ENCODE results near the gene RNU5D-1. TPM values are rescaled to one million over a fixed set of nuclear protein-coding genes. Genes with fewer than 3 reads are reported as not detected.
A peak's percentile ranks its signal among the peaks of the same experiment; 100 is the strongest.

Gene RNU5D-1
- total RNA-seq, 1 donor from 2014 or later: not detected

- peaks cover 26% of the 10 kb centered on the region for H3K4me1 Mint-ChIP-seq (ENCODE audit: low read depth)
- intact Hi-C loops (cut with micrococcal nuclease): no loop called here
- peak overlapping the region; percentile 26 for H3K27ac Mint-ChIP-seq
- no peaks in the 10 kb centered on the region for H3K9me3 Mint-ChIP-seq
- no peak for DNase-seq (ENCODE audit: low spot score)
- peaks cover 2% of the 10 kb centered on the region for H3K36me3 Mint-ChIP-seq (ENCODE audit: low read depth)
- no peaks in the 10 kb centered on the region for H3K27me3 Mint-ChIP-seq (ENCODE audit: insufficient read depth)
- no peak overlapping the region for H3K4me3 Mint-ChIP-seq
Observed at GRCh38 chr1:44693900-44694299, 37.1 kb downstream of the RNU5D-1 start.

- H3K9me3 Mint-ChIP-seq: no peaks in the 10 kb centered on the region
- H3K36me3 Mint-ChIP-seq (ENCODE audit: low read depth): peaks cover 2% of the 10 kb centered on the region
- H3K4me1 Mint-ChIP-seq (ENCODE audit: low read depth): peaks cover 26% of the 10 kb centered on the region
- H3K27me3 Mint-ChIP-seq (ENCODE audit: insufficient read depth): no peaks in the 10 kb centered on the region
- no peak for DNase-seq (ENCODE audit: low spot score)
- H3K27ac Mint-ChIP-seq: no peak overlapping the region
- intact Hi-C loops (cut with micrococcal nuclease): no loop called here
- no peak overlapping the region for H3K4me3 Mint-ChIP-seq
Observed at GRCh38 chr1:44693159-44693558, 37.8 kb downstream of the RNU5D-1 start.

GRCh38 chr1:44689447-44689765 is 41.6 kb downstream of the RNU5D-1 start:
- DNase-seq (ENCODE audit: low spot score): no peak
- H3K9me3 Mint-ChIP-seq: no peaks in the 10 kb centered on the region
- peaks cover 2% of the 10 kb centered on the region for H3K36me3 Mint-ChIP-seq (ENCODE audit: low read depth)
- peaks cover 19% of the 10 kb centered on the region for H3K4me1 Mint-ChIP-seq (ENCODE audit: low read depth)
- H3K4me3 Mint-ChIP-seq: no peak overlapping the region
- intact Hi-C loops (cut with micrococcal nuclease): no loop called here
- no peak overlapping the region for H3K27ac Mint-ChIP-seq
- no peaks in the 10 kb centered on the region for H3K27me3 Mint-ChIP-seq (ENCODE audit: insufficient read depth)

GRCh38 chr1:44688760-44689446 is 42.1 kb downstream of the RNU5D-1 start:
- intact Hi-C loops (cut with micrococcal nuclease): no loop called here
- H3K27ac Mint-ChIP-seq: no peak overlapping the region
- no peak for DNase-seq (ENCODE audit: low spot score)
- no peak overlapping the region for H3K4me3 Mint-ChIP-seq
- no peaks in the 10 kb centered on the region for H3K27me3 Mint-ChIP-seq (ENCODE audit: insufficient read depth)
- H3K4me1 Mint-ChIP-seq (ENCODE audit: low read depth): peaks cover 21% of the 10 kb centered on the region
- H3K9me3 Mint-ChIP-seq: no peaks in the 10 kb centered on the region
- peaks cover 2% of the 10 kb centered on the region for H3K36me3 Mint-ChIP-seq (ENCODE audit: low read depth)

- intact Hi-C loops (cut with micrococcal nuclease): no loop called here
- H3K27me3 Mint-ChIP-seq (ENCODE audit: insufficient read depth): no peaks in the 10 kb centered on the region
- H3K27ac Mint-ChIP-seq: no peak overlapping the region
- no peak for DNase-seq (ENCODE audit: low spot score)
- peaks cover 9% of the 10 kb centered on the region for H3K4me1 Mint-ChIP-seq (ENCODE audit: low read depth)
- H3K4me3 Mint-ChIP-seq: no peak overlapping the region
- H3K9me3 Mint-ChIP-seq: no peaks in the 10 kb centered on the region
- no peaks in the 10 kb centered on the region for H3K36me3 Mint-ChIP-seq (ENCODE audit: low read depth)
Observed at GRCh38 chr1:44685881-44686280, 45.1 kb downstream of the RNU5D-1 start.

- H3K36me3 Mint-ChIP-seq (ENCODE audit: low read depth): no peaks in the 10 kb centered on the region
- H3K27me3 Mint-ChIP-seq (ENCODE audit: insufficient read depth): no peaks in the 10 kb centered on the region
- no peaks in the 10 kb centered on the region for H3K9me3 Mint-ChIP-seq
- no peak overlapping the region for H3K4me3 Mint-ChIP-seq
- peaks cover 9% of the 10 kb centered on the region for H3K4me1 Mint-ChIP-seq (ENCODE audit: low read depth)
- intact Hi-C loops (cut with micrococcal nuclease): no loop called here
- H3K27ac Mint-ChIP-seq: no peak overlapping the region
- DNase-seq (ENCODE audit: low spot score): no peak
Observed at GRCh38 chr1:44685218-44685617, 45.8 kb downstream of the RNU5D-1 start.

- no peaks in the 10 kb centered on the region for H3K36me3 Mint-ChIP-seq (ENCODE audit: low read depth)
- no peak overlapping the region for H3K4me3 Mint-ChIP-seq
- intact Hi-C loops (cut with micrococcal nuclease): no loop called here
- H3K27ac Mint-ChIP-seq: no peak overlapping the region
- H3K4me1 Mint-ChIP-seq (ENCODE audit: low read depth): peaks cover 9% of the 10 kb centered on the region
- H3K9me3 Mint-ChIP-seq: no peaks in the 10 kb centered on the region
- DNase-seq (ENCODE audit: low spot score): no peak
- no peaks in the 10 kb centered on the region for H3K27me3 Mint-ChIP-seq (ENCODE audit: insufficient read depth)
Observed at GRCh38 chr1:44684525-44684924, 46.4 kb downstream of the RNU5D-1 start.

- H3K36me3 Mint-ChIP-seq (ENCODE audit: low read depth): no peaks in the 10 kb centered on the region
- H3K4me1 Mint-ChIP-seq (ENCODE audit: low read depth): peaks cover 9% of the 10 kb centered on the region
- no peak overlapping the region for H3K4me3 Mint-ChIP-seq
- no peaks in the 10 kb centered on the region for H3K27me3 Mint-ChIP-seq (ENCODE audit: insufficient read depth)
- no peak for DNase-seq (ENCODE audit: low spot score)
- H3K27ac Mint-ChIP-seq: no peak overlapping the region
- intact Hi-C loops (cut with micrococcal nuclease): no loop called here
- no peaks in the 10 kb centered on the region for H3K9me3 Mint-ChIP-seq
Observed at GRCh38 chr1:44682883-44683265, 48.1 kb downstream of the RNU5D-1 start.

- no peak overlapping the region for H3K27ac Mint-ChIP-seq
- DNase-seq (ENCODE audit: low spot score): no peak
- H3K27me3 Mint-ChIP-seq (ENCODE audit: insufficient read depth): no peaks in the 10 kb centered on the region
- no peak overlapping the region for H3K4me3 Mint-ChIP-seq
- H3K4me1 Mint-ChIP-seq (ENCODE audit: low read depth): peaks cover 9% of the 10 kb centered on the region
- no peaks in the 10 kb centered on the region for H3K36me3 Mint-ChIP-seq (ENCODE audit: low read depth)
- intact Hi-C loops (cut with micrococcal nuclease): no loop called here
- no peaks in the 10 kb centered on the region for H3K9me3 Mint-ChIP-seq
Observed at GRCh38 chr1:44681905-44682882, 48.8 kb downstream of the RNU5D-1 start.

Other genes starting within 250 kb of the RNU5D-1 start
- 4.3 and 6.6 TPM in 2 replicates for gene TMEM53, start 56.7 kb downstream of the RNU5D-1 start, total RNA-seq
- gene ARMH1, start 56.5 kb downstream of the RNU5D-1 start, total RNA-seq: 95.3 and 99.8 TPM in 2 replicates
- 68.7 and 72.9 TPM in 2 replicates for gene KIF2C, start 8.7 kb upstream of the RNU5D-1 start, total RNA-seq
- 2,172 and 2,226 TPM in 2 replicates for gene RPS8, start 44.4 kb upstream of the RNU5D-1 start, total RNA-seq
- gene BEST4, start 57.0 kb upstream of the RNU5D-1 start, total RNA-seq: 0.47 and 0.54 TPM in 2 replicates
- gene PLK3, start 69.2 kb upstream of the RNU5D-1 start, total RNA-seq: 208 and 211 TPM in 2 replicates
- 0.44 TPM in 1 of 2 replicates, not detected in the other for gene DYNLT4, start 76.2 kb upstream of the RNU5D-1 start, total RNA-seq
- gene BTBD19, start 77.4 kb upstream of the RNU5D-1 start, total RNA-seq: 22.6 and 24.1 TPM in 2 replicates
- gene PTCH2, start 112.1 kb upstream of the RNU5D-1 start, total RNA-seq: 1.3 and 1.5 TPM in 2 replicates